ENCODE data around the gene CHST15. TPM values are rescaled to one million over a fixed set of nuclear protein-coding genes. Genes with fewer than 3 reads are reported as not detected.

CHST15 gene
- total and polyA plus RNA-seq, 2 donors from 2014 or later: 2.8 to 39.7 TPM

- peaks cover 0 to 4% (median 0%) of the 10 kb centered on the region in 3 donors for H3K9me3 ChIP-seq (ENCODE audit: control insufficient read depth in 2 of 3, insufficient read depth in 1 of 3, low read length in 3 of 3)
- peak overlapping the region; percentile 12 to 59 (median 36) for H3K4me3 ChIP-seq (ENCODE audit: low read length in 3 of 3)
- H3K4me1 ChIP-seq (ENCODE audit: control insufficient read depth in 2 of 3, insufficient read depth in 2 of 3, low read depth in 1 of 3, low read length in 3 of 3): peaks cover 0 to 16% (median 0%) of the 10 kb centered on the region in 3 donors
- intact Hi-C loops (cut with DNase I): no loop called here
- peak overlapping the region; percentile 77 to 91 for H3K27ac ChIP-seq (ENCODE audit: low read depth in 2 of 2, low read length in 2 of 2)
- no peak overlapping the region for H3K9ac ChIP-seq (ENCODE audit: low read length in 3 of 3)
- TF ChIP-seq CTCF (IDR thresholded peaks at IDR 0.05; ENCODE audit: borderline replicate concordance, extremely low read depth, insufficient read depth): no peak
- DNase-seq (peak in 4 of 5 donors; percentile 63 to 95 (median 76)), FAIRE-seq (no peak)
- H3K27me3 ChIP-seq (ENCODE audit: control insufficient read depth, insufficient read depth, low read length): no peaks in the 10 kb centered on the region
- no peaks in the 10 kb centered on the region for H3K36me3 ChIP-seq (ENCODE audit: control insufficient read depth in 2 of 3, insufficient read depth in 3 of 3, low read length in 3 of 3)
Observed at GRCh38 chr10:124092250-124092859, 1.0 kb downstream of the CHST15 start.

- Histone ChIP-seq H3K4me3 (ENCODE audit: low read length in 3 of 3) (peak overlapping the region; percentile 32 to 52 (median 36)), H3K4me1 (ENCODE audit: control insufficient read depth in 2 of 3, insufficient read depth in 2 of 3, low read depth in 1 of 3, low read length in 3 of 3) (peaks cover 0 to 16% (median 0%) of the 10 kb centered on the region in 3 donors), H3K9ac (ENCODE audit: low read length in 3 of 3) (peak overlapping the region in 1 of 3 donors; percentile 30), H3K27ac (ENCODE audit: low read depth in 2 of 2, low read length in 2 of 2) (peak overlapping the region; percentile 60 to 90), H3K9me3 (ENCODE audit: control insufficient read depth in 2 of 3, insufficient read depth in 1 of 3, low read length in 3 of 3) (peaks cover 0 to 4% (median 0%) of the 10 kb centered on the region in 3 donors), H3K36me3 (ENCODE audit: control insufficient read depth in 2 of 3, insufficient read depth in 3 of 3, low read length in 3 of 3) (no peaks in the 10 kb centered on the region), H3K27me3 (ENCODE audit: control insufficient read depth, insufficient read depth, low read length) (no peaks in the 10 kb centered on the region)
- intact Hi-C loops (cut with DNase I): no loop called here
- no peak for TF ChIP-seq CTCF (IDR thresholded peaks at IDR 0.05; ENCODE audit: borderline replicate concordance, extremely low read depth, insufficient read depth)
- FAIRE-seq: no peak
- peak in 4 of 5 donors; percentile 44 to 86 (median 59) for DNase-seq
Observed at GRCh38 chr10:124091646-124092249, 1.6 kb downstream of the CHST15 start.

- Histone ChIP-seq H3K4me1 (ENCODE audit: control insufficient read depth in 2 of 3, insufficient read depth in 2 of 3, low read depth in 1 of 3, low read length in 3 of 3) (peaks cover 0 to 16% (median 0%) of the 10 kb centered on the region in 3 donors), H3K9me3 (ENCODE audit: control insufficient read depth in 2 of 3, insufficient read depth in 1 of 3, low read length in 3 of 3) (no peaks in the 10 kb centered on the region), H3K27ac (ENCODE audit: low read depth in 2 of 2, low read length in 2 of 2) (no peak overlapping the region), H3K4me3 (ENCODE audit: low read length in 3 of 3) (peak overlapping the region in 2 of 3 donors; percentile 45 to 52), H3K36me3 (ENCODE audit: control insufficient read depth in 2 of 3, insufficient read depth in 3 of 3, low read length in 3 of 3) (no peaks in the 10 kb centered on the region), H3K27me3 (ENCODE audit: control insufficient read depth, insufficient read depth, low read length) (no peaks in the 10 kb centered on the region), H3K9ac (ENCODE audit: low read length in 3 of 3) (no peak overlapping the region)
- intact Hi-C loops (cut with DNase I): no loop called here
- FAIRE-seq: no peak
- DNase-seq: peak in 2 of 5 donors; percentile 34 to 49
- no peak for TF ChIP-seq CTCF (IDR thresholded peaks at IDR 0.05; ENCODE audit: borderline replicate concordance, extremely low read depth, insufficient read depth)
Observed at GRCh38 chr10:124090601-124091209, 2.7 kb downstream of the CHST15 start.
